GM21825 (cell line): ENCODE measurements around the gene SLC2A4RG.
"Not testable (repeated sequence)": the region's sequence is repeated elsewhere in the genome, so short reads cannot be mapped to it uniquely, and the experiment has no call there.

ENCODE experiments used
- ATAC-seq: cut with Tn5 transposase; IDR thresholded peaks from one replicate; pipeline ENCODE4 v1.9.1; 2021; ENCODE audit warnings: mild to moderate bottlenecking, moderate library complexity; ENCODE audit not compliant: unreplicated experiment

Gene SLC2A4RG

DNA sequence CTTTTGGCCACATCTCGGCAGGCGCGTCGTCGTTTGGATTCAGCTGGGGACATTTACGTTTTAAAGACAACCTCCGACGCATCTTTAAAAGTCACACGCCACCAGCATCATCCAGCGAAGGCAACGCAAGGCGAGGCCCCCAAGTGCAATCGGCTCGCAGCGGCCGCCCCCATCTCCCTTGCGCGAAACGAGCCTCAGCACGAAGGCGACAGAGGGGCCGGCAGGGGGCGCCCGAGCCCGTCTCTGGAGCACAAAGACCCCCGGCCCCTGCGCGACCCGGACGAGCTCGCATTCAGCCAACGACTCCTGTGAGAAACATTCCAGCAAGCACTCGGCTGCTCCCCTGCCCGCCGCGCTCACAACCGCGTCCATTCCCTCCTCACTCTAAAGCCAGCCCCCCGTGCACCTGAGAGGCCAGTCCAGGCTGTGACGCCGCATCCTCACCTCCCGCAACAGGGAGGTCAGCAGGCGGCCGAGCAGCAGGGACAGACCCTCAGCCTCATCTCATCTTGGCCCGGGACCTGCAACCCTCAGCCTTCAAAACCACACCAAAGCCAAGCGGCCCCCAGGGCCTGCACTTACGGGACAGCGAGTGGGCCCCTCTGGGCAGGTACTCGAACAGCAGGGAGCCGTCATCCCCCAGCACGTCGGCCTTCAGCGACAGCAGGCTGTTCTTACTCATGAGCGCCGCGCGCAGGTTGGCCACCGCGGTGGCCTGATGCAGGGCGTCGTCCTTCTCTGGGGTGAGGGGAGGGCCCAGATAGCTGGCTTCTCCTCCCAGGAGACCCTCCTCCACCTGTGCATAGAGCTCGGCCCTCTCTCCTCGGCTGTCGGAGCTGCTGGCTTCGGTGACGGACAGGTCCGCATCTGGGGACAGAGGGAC is 35.8 kb downstream of the SLC2A4RG start:
- no peak for ATAC-seq

DNA sequence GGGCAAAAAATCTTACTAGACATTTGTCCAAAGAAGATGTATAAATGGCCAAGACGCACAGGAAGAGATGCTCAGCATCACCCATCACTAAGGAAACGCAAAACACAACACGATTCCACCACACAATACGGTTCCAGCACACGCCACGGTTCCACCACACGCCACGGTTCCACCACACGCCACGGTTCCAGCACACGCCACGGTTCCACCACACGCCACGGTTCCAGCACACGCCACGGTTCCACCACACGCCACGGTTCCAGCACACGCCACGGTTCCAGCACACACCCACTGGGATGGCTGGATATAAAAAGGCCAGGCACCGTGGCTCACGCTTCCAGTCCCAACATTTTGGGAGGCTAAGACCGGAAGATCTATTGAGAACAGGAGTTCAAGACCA is 37.3 kb downstream of the SLC2A4RG start:
- ATAC-seq, result not testable (repeated sequence)

DNA sequence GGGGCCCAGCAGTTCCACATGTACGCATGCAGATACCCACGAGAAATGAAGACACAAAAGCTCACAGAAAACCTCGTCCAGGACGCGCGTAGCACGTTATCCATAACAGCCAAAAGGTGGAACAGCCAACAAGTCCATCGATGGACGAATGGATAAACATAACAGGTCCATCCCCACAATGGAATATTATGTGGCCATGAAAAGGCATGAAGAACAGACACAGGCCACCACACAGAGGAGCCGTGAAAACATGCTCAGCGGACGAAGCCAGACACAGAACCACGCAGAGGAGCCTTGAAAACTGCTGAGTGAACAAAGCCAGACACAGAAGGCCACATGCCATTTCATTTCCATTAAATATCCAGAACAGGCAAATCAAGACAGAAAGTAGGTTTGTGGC is 38.0 kb downstream of the SLC2A4RG start:
- ATAC-seq, result no peak

DNA sequence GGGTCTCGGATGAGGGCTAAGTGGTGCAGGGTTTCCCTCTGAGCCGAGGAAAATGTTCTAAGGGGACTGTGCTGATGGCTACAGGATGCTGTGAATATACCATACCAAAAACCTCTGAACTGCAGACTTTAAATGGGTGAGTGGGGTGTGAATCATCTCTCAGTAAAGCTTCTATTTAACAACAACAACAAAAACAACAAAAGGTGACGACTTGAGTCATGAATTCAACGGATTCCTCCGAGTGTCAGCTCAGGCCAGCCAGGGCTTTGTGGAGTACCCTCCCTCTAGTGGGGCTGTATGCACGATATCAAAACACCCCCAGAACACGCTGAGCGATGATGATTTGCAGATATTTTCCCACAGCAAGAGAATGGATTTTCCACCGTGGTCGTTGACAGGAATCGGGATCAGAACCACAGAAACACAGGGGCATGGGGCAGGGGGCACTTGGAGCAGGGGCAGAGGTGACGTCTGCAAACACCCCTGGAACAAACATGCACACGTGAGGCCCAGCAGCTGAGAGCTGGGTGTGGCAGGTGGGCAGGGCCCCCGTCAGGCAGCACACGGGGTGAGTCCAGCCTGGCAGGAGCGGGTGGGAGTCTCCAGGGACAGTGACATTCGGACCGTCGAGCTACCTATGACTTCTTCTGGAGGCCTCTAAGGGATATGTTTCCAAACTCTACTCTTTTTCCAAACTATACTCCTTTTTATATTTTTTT is 38.6 kb downstream of the SLC2A4RG start:
- no peak for ATAC-seq

DNA sequence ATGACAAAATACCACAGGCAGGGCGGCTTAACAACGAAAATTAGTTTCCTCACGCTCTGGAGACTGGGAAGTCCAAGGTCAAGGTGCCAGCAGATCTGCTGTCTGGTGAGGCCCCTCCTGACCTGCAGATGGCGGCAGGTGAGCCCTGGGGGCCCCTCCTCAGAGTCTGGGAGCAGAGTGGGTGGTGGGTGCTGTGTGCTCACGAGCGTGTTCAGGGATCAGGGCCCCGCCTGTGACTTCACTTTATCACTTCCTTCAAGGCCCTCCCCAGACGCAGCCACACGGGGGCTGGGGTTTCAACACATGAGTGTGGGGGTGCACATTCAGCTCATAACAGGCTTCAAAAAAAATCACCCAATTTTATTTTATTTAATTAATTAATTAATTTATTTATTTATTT is 39.3 kb downstream of the SLC2A4RG start:
- no peak for ATAC-seq

DNA sequence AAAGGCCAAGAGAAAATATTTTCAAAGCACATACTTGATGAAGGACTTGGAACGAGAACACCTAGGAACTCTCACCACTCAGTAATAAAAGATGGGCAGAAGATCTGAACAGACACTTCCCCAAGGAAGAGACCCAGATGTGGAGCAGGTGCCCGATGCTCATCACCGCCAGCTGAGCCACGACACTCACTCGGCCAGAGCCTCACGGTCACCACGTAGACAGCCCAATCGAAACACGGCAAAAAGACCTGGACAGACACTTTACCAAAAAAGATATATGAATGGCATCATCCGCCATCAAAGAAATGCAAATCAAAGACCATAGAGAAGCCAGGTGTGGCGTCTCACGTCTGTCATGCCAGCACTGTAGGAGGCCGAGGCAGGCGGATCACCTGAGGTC is 41.6 kb downstream of the SLC2A4RG start:
- ATAC-seq, result no peak

DNA sequence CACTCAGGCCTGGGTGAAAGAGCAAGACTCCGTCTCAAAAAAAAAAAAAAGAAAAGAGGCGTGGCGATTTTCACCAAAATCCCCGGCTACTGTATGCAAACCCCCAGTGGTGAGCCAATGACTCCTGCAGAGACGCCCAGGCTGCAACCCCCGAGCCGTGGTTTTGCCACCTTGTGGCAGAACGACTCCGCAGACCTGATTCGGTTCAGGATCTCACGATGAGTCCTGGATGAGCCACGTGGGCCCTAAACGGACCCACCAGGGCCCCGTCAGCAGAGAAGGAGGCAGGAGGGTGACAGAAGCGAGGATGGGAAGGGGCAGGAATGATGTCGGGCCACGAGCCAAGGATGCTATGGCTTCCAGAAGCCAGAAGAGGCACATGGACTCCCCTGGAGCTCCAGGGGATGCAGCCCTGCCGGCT is 42.5 kb downstream of the SLC2A4RG start:
- ATAC-seq, result no peak

DNA sequence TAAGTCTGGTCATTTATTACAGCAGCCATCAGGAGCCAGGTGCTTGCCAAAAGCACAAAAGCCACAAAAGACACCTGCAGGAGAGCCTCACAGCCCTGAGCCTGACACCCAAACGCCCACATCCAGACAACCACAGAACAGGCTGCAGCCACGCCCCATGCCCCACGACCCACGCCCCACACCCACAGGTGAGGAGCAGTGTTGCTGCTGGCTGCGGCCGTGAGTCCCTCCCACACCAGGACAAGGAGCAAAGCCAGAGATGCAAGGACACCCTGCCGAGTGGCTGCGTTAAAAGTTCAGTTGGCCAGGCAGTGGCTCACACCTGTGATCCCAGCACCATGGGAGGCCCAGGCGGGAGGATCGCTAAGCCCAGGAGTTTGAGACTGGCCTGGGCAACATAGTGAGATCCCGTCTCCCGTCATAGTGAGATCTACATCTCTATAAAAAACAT is 43.0 kb downstream of the SLC2A4RG start:
- ATAC-seq, result no peak

DNA sequence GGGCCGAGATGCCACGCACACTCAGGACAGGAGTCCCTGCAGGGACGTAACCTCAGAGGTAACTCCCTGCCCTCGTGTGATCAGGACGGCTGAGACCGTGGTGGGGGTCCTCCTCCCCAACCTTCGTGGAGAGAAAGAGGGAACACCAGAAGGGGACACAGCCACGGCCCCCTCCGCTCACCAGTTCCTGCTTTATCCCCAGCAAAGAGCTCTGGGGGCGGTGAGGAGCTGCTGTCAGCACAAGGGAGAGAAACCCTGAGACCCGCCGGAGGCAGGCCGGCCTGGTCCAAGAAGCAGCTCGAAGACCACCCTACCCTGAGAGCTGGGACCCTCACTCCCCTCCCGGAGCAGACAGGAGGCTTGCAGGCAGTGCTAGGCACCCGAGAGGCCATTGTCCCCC is 44.4 kb downstream of the SLC2A4RG start:
- no peak for ATAC-seq

DNA sequence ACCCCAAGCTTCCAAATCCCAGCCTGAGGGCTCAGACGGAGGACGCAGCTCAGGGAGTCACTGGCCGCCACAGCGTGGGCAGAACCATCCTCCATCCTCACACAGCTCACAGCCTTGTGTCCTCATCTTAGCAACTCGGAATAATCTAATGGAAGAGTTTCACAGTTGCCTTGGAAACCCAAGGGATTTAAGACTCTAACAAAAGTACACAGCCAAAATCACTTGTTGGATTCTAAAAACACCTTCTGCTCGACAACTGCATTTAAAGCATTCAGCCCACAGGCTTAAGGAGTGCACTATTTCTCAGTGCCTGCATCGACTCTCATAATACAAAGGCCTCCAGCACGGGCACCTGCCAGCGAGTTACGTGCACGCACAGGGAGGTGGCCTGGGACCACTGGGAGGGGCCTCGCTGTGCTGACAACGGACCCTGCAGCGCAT is 46.1 kb downstream of the SLC2A4RG start:
- ATAC-seq, result no peak

DNA sequence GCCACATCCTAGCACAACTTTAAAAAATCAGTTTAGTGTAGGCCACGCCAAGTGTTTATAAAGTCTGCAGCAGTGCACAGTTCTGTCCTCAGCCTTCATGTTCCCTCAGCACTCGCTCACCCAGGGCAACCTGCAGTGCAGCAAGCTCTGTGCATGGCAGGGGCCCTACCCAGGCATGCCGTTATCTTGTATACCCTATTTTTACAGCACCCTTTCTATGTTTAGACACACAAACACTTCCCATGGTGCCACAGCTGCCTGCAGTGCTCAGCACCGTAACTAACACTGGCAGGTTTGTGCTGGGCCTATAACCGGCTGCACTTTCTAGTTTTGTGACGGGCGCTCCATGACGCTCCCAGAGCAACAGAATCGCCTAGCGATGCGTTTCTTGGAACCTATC is 47.7 kb downstream of the SLC2A4RG start:
- no peak for ATAC-seq

DNA sequence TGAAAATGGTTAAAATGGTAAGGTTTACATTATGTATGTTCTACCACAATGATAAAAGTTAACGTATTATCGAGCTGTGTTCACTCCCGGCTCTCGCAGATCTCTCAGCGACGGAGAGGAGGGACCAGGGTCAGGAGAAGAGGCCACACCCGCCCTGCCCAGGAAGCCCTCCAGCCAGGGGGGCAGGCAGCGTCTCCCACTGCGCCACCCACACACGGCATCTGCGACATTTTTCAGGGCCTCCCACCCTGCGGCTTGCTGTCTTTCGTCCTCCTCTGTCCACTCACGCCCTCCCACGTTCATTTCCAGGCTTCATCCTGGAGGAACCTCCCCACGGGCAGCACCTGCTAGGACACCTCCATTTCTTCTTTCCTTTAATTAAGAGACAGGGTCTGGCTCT is 48.2 kb downstream of the SLC2A4RG start:
- ATAC-seq, result no peak

DNA sequence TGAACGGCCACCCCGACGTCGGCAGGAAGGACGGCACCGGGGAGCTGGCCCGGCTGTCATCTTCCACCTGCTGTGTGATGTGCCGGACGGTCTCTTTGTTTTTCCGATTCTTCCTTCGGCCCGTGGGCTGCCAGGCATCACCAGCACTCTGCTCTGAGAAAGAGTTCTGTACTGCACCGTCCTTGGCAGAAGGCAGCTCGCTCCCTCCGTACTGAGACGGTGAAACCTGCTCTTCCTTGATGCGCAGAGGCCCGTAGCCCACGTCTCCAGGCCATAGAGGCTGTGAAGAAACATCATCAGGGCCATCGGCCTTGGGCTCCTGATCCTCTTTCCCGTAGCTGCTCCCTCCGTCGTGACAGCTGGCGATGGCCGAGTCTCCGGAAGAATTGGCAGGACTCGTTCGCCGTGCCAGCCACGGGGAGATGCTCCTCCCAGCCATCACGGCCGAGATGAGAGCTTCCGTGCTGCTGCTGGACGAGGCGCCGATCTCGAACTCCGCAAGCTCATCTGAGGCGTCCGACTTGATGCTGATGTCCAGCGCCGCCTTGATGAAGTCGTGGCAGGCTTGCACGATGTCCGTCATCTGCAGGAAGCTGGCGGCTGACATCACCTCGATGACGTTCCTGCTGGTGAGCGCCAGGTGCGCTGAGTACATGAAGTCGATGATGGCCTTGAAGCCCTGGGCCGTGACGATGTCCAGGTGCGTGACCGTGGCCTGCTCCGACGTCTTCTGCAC is 50.4 kb downstream of the SLC2A4RG start:
- no peak for ATAC-seq

DNA sequence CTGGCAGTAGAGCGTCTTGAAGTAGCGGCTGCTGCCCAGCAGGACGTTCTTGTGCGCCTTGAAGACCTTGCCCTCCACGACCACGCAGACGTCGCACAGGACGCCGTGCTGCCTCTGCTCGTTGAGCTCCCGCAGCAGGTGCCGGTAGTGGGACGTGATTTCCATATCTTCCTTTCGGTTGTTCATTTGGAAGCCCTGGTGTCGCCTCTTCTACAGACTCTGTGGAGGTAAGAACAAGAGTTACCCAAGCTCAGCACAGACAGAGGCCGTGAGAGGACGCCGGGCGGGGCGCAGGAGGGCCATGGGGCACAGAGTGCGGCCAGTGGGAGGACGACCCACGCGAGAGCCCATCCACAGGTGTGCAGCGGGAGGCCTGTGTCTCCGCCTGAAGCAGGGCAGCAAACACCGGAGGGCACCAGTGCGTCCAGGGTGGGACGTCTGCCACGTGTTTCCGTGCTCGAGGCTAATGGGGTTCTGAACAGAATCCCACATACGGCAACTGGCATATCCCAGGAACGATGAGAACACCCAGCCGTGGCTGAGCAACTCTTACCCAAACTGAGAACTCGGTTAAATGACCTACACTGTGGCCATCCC is 51.1 kb downstream of the SLC2A4RG start:
- no peak for ATAC-seq

DNA sequence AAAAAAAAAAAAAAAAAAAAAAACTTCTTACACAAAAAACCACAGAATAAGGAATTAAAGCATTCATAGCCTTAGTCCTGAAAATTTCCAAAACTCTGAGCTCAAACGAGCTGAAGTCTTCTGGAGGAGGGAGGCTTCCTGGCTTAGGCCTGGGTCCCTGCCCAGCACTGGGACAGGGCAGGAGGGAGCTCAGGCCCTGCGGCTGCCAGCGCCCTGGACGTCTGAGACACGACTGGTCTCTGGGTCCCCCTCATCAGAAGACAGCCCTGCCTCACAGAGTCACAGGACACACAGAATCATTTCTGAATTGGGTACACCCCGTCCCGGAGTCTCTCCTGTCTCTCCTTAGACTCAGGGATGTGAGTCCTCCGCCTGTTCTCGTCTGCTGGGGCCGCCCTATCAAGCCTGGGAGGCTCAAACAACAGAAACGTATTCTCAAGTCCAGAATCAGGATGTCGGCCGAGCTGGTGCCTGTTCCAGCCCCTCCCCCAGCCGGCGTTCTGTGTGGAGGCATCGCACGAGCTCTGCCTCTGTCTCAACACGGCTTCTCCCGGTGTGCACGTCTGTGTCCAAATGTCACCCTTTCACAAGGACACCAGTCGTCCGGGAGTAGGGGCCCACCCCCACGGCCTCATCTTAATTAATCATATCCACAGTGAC is 52.1 kb downstream of the SLC2A4RG start:
- ATAC-seq, result no peak

DNA sequence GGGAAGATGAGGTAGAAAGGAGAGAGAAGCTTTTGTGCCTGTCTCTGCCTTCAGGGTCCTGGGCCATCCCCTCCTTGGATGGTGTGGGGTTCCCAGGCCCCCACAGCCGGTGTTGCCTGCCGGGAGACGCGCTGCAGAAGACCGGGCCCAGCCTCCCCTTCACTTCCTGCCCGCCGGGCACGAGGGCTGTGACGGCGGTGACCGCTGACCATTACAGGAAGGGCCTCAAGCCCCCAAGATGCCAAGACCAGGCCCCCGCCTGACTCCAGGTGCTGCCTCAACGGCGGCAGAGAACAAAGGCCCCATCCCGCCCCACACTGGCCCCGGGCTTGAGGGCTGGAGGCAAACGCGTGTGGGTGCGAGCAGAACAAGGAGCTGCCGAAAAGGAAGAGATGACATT is 53.3 kb downstream of the SLC2A4RG start:
- ATAC-seq, result no peak
